ENCODE measurements around the gene CIPC.
A peak's percentile ranks its signal among the peaks of the same experiment; 100 is the strongest.

The CIPC gene, protein sequence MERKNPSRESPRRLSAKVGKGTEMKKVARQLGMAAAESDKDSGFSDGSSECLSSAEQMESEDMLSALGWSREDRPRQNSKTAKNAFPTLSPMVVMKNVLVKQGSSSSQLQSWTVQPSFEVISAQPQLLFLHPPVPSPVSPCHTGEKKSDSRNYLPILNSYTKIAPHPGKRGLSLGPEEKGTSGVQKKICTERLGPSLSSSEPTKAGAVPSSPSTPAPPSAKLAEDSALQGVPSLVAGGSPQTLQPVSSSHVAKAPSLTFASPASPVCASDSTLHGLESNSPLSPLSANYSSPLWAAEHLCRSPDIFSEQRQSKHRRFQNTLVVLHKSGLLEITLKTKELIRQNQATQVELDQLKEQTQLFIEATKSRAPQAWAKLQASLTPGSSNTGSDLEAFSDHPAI

DNA sequence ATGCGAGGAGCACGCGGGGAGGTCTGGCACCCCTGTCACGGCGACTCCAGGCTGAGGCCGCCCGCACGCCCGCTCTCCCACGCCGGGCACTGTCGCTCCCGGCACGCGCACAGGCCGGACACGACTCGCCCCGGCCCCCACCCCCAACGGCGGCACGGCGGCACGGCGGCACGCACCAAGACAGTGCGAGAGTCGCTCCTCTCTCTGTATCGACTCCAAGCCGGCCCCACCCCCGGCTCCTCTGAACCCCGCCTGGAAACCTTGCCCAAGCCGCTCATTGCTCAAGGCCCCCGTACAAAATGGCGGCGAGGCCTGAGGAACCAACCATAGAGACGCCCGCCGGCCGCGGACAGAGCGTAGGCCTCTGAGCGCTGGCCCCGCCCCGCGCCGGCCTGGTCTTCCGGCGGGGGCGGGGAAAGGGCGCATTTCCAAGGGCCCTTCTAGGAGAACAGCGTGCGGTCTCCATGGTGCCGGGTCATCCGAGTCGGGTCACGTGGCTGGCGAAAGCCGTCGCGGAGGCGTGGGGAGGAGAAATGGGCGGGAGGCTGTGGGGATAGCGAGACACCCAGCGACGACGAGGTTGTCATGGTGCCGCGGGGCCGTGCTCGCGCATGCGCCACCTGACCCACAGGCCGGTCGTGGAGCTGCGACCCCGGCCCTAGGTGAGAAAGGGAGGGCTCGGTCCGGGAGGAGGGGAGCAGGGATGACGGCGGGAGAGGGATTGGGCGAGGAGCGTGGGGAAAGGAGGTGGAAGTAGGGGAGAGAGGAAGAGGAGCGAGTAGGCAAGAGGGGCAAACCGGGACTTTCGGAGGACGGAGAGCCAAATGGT, at the start of gene CIPC:
TSS of gene CIPC (plus strand) at position 559 of the 829 bp plus-strand sequence. CDS start 7,451 bp downstream, outside the sequence.
- peak; percentile 97 for DNase-seq (ENCODE audit: low read depth)

DNA sequence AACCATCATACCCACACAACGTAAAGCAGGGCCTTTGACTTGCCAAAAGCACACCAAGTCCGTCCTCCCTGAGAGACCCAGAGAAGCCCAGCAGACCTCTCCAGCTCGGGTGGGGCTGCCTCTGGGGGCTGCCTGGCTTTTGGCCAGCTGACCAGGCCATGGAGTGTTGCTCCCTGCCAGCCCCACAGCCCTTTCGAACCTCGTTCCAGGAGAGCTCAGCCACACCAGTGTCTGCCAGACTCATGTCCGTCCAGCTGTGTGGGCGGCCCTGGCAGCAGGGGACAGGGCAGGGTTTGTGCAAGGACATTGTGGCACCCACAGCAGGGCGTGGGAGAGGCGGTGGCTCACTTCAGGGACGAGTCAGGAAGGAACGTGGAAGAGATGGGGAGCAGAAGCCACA, 46.9 kb upstream of the CIPC start:
- no peak for DNase-seq (ENCODE audit: low read depth)

DNA sequence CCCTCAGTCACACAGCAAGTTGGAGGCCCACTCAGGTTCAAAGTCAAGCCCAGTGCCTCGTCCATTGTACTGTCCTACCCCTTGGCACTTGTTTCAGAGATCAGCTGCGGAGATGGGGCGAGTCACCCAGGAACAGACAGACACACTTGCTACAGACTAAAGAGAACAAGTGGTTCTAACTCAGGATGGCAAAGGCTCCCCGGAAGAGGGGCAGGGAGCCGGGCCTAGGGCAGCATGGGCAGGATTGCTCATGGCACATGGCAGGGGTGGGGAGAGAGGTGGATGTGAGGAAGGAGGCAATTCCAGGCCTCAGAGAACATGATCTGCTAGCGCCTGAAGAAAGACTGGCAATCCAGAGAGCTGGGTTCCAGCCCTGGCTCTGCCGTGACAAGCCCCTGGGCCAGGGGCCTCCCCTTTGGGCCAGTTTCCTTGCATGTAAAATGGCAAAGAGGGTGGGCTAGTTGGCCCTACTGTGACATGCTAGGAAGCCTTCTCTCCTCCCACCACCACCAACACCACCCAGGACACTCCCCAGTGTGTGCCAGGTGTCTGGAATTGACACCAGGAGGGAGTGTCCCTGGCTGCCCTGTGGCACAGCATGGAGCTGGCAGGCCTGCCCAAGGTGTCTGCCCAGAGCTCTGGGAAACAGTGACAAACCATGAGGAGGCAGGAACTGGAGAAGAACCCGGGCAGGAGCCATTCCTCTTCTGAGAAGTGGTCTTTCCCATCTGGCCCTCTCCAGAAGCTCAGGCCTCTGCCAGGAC, 45.6 kb upstream of the CIPC start:
- no peak for DNase-seq (ENCODE audit: low read depth)

DNA sequence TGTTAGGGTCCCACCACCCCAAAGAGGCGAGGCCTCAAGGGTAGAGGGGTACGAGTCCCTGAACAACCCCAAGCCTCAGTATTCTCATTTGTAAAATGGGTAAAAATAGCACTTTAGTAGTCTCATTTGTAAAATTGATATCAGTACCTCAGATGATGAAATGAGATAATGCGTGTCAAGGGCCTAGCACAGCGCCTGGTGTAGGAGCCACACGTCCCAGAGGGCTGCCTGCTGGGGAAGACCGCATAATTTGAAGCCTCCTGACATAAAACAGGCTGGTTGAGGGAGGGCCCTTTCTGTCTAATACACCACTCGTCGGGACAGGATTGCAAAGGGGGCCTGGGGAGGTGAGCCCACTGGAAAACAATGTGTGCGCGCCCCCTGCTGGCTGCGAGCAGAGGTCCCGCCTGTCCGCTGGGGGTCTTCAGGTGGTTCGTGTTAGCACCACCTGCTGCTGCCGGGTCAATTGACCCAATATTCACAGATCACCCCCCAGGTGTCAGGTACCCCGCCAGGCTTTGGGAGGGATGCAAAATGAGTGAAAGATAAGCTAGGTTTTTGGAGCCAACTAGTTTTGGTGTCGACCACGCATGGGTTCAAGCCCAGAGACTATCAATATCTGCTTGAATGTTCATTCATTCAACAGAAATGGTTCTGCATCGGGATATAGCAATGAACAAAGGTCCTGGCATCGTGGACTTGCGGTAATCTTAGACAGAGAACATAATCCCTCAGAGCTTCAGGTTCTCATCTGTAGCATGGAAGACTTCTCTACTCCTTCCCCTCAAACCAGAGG, 44.8 kb upstream of the CIPC start:
- no peak for DNase-seq (ENCODE audit: low read depth)

DNA sequence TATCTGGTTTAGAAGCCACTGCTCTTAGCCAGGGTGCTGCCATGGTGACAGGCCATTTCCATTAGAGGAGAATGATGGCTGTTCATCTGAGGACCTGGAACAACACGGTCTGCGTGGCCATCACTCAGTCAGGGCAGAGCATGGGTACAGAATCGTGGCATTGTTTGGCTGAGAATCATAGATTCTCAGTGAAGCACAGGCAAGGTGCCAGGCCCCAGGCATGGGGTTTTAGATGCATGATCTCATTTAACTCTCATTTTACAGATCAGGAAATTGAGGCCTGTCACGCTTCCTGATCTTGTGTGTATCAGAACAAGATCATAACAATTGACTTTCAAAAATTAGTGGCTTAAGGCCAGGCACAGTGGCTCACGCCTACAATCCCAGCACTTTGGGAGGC, 42.8 kb upstream of the CIPC start:
- no peak for DNase-seq (ENCODE audit: low read depth)

DNA sequence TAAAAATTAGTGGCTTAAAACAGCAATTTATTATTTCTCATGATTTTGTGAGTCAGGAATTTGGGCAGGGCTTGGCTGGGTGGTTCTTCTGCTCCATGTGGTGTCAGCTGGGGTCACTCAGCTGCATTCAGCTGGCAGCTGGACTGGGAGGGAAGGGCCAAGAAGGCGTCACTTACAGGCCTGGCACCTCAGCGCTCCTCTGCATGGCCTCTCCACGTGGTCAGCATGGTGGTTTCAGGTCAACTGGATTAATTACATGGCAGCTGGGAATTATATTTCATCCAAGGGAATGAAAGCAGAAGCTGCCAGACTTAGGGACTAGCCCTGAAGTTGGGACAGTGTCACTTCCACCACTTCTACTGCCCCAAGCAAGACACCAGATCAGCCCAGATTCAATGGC, 42.1 kb upstream of the CIPC start:
- DNase-seq (ENCODE audit: low read depth) = no peak

DNA sequence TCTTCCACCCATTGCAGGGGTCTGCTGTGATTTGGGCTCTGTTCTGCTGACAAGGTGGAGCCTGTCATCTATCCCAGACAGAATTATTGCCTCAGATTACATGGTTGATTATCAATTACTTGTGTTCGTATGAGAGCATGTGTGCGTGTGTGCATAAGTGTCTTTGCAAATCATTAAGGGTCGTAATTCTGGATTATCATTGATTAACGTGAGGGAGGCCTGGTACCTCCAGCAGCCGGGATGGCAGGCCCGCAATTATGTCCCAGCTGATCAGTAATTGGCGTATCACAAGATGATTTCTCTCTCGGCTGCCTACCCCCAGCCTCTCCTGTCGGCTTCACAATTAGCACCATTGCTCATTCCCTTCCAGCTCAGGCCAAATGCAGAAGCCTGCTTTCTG, 39.9 kb upstream of the CIPC start:
- no peak for DNase-seq (ENCODE audit: low read depth)

DNA sequence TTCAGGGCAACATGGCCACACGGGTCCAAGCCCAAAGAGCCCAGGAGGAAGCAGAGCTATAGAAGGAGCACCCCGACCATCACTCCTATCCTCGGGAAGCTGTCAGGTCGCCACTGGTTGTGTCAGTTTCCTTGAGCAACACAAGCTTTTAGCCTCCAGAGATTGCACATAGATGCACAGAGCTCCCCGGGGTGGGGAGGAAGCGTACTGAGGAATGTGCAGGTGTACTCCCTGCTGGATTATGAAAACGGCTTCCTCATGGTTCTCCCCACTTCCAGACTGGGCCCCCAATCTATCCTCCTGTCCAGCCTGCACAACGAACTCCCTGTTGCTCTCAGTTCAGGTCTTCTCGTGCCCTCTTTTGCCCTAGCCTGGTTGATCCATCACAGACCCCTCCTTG, 39.3 kb upstream of the CIPC start:
- DNase-seq (ENCODE audit: low read depth) = no peak

DNA sequence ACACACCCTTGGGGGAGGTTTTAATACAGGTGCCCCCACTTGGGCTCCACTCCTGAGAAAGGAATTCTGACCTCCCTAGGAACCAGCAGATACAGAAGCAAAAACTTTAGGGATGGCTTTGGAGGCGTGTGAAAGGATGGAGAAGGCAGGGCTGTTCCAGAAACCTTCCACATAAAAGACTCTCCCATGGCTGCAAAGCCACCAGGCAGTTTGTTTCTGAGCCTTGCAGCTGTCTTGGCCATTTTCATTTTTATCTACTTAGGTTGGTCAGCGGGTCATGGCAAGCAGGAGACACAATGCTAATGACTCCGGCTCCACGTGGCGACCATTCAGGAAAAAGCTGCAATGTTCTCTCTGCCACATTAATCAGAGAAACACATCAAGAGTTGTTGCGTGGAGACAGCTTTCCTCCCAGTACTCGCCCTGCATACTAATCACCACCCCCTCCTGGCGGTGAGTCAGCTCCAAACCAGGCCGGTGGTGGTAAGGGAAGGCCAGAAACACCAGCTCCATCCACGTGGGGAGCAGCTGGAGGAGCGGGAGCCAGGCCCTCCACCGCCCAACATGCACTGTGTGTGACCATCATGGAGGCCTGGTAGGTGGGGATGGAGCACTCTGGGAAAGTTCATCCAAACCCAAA, 38.7 kb upstream of the CIPC start:
- peak; percentile 59 for DNase-seq (ENCODE audit: low read depth)

DNA sequence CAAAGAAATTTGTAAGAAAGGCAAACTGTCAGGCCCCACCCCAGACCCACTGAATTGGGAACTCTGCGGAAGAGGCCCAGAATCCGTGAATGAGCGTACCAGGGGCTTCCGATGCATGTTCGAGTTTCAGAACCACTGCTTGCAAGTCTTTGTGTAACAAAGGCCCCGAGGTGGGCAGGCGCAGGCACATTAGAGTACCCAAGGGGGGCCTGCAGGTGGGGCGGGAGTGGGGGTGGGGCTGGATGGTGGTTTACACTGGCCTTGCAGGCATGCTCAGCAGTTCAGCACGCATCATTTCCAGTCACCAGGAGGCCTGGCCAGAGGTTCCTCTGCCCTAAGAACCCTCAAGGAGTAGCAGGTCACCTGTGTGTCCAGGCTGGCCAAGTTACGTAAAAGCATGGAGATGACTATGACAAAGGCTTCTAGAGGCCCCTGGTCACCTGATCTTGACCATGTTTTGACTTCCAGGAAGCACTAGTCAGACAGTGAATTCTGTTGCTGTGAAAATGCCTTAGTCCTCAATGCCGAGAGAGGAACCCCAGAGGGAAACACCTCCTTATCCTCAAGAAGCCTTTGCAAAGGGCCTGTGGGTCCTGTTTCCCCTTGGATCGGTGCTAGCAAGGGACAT, 36.3 kb upstream of the CIPC start:
- DNase-seq (ENCODE audit: low read depth) = no peak

DNA sequence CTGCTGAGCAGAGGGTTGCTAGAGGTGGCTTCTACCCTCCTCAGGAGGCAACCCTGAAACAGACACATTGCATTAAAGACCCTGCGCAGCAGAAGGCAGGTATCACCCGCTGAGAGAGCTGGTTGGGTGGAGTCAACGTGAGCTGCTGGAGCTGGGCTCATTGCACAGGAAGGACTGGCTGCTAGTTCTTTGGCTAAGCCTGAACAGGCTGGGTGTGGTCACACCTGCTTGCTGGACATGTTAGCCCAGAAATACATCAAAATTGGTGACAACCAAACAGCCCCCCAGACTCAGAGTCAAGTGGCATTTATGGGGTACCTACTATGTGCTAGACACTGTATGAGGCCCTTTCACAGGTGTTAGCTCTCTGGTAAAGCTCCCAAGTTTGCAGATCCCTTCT, 35.8 kb upstream of the CIPC start:
- no peak for DNase-seq (ENCODE audit: low read depth)

DNA sequence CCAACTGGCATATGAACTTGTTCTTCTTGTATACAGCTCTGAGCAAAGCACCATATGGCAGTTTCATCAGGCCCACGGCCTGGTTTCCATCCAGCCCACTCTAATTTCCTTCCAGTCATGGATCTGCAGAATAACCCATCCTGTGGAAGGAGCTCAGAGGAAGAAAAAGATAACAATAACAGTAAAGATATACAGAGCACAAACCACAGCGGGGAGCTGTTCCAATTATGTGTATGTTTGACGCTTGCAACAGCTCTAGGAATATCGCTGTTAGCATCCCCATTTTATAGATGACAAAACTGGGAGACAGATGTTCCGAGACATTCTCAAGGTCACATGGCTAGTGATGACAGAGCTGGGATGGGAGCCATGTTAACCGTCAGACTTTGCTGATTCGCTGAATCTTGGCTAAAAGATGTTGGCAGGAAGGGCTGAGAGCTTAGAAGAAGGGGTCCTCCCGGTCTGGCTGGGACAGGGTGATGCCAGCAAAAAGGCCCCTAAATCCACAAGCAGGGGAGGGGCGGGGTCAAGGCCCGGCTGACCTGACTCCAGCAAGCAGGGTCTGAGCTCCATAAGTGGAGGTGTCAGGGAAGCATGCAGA, 34.4 kb upstream of the CIPC start:
- DNase-seq (ENCODE audit: low read depth) = peak; percentile 55

DNA sequence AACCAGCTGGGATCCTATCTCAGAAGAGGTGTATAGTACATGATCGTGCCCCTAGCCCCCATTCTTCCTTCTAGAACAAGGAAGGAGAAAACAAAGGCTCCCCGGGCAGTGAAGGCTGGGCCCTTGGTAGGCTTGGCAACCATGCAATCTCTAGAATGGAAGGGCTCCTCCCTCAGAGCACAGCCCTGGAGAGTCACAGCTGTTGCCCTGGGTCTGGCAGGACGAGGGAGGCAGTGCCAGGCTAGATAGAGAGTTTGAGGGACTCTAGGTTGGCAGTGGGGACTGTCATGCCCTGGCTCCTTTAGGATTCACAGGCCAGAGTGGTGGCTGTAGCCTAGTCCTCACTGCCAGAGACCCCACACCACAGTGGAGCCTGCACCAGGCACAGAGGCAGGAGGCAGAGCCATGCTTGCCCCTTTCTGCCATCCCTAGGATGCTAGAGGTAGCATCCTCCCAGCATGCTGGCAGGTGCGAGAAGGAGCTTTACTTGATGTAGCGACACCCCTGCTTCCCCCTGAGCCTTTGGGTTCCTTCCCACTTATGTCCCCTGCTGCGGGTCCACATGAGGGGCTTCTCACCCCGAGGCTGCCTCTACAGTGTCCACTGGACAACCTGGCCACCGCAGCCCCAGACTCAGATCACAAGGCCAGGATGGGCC, 33.4 kb upstream of the CIPC start:
- DNase-seq (ENCODE audit: low read depth) = no peak

DNA sequence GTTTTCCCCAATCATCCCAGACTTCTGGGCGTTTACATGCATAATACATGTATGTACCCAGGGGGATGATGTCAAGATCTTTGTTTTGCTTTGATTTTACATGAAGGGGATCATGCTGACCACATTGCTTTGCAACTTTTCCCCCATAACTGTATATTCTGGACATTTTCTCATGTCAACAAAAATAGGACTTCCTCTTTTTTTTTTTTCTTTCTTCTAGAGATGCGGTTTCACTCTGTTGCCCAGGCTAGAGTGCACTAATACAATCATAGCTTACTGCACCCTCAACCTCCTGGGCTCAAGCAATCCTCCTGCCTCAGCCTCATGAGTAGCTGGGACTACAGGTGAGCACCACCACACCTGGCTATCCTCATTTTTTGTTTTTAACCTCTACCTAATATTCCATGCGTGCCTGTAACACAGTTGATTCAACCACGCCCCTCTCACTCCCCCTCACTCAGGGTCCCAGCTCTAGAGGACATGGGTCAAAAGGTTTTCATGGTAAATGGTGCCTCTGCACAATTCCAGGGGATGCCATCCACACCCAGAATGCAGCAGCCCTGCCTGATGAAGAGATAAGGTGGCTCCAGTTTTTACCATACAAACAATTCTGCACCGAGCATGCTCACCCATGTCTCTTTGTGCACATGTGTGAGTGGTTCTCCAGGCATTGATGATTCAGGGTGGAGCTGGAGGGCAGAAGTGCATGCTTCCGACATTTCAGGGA, 32.0 kb upstream of the CIPC start:
- DNase-seq (ENCODE audit: low read depth) = no peak

DNA sequence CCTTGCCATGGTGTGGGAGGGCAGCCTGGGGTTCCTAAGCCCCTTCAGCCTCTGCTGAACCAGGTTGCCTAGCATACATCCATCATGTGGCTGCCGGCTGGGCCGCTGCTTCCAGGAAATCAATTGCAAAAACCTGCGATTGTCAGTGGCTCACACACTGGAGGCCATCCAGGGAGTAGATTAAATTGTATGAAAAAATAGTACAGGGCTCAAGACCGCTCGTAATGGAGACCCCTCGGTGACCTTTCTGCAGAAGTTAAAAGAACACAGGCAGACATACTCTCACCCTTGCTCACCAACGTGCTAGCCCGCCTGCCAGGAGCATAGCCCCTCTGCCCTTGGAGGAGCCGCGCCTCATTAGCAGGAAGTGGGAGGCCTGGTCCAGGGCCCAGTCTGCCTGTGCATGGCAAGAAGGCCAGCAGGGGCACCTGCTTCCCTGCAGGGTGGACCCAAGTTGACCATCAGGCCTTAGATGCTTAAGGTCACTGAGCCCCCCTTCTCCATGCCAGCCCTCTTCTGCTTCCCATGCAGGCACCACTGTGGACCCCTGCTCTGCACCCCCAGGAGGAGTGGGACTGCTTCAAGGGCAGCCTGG, 31.4 kb upstream of the CIPC start:
- no peak for DNase-seq (ENCODE audit: low read depth)

DNA sequence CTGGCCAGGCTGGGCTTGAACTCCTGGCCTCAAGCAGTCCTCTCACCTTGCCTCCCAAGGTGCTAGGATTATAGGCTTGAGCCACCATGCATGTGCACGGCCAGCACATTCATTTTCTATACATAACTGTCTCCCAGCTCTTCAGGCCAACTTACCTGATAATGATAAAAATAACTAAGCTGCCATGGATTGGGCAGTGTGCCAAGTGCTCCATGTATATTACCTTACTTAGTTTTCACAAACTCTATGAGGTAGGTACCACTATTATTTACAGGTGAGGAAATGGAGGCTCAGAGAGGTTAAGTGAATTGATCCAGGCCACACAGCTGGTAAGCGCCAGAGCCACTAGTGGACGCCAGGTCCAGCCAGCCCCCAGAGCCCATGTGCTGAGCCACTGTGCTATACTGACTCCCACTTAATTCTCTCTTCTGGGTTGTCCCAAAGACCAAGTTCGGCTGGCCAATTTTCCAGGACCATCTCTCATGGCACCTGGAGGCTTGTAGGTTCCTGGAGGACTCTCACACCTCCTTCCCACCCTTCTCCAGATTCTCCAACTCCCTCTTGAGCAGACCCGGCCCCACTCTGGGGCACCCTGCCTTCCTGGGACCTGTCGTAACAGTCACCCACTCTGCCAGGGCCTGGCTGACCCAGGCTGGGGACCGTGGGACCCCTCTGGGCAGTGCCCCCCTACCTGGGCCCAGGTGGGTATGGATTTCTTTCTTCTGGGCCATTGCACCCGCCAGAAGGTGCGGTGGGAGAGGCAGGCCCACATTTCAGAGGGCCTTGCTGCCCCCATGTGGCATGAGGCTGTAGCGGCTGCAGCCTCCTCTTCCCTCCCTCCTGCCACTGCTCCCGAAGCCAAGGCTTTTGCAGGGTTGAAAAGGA, 30.2 kb upstream of the CIPC start:
- DNase-seq (ENCODE audit: low read depth) = peak; percentile 39

DNA sequence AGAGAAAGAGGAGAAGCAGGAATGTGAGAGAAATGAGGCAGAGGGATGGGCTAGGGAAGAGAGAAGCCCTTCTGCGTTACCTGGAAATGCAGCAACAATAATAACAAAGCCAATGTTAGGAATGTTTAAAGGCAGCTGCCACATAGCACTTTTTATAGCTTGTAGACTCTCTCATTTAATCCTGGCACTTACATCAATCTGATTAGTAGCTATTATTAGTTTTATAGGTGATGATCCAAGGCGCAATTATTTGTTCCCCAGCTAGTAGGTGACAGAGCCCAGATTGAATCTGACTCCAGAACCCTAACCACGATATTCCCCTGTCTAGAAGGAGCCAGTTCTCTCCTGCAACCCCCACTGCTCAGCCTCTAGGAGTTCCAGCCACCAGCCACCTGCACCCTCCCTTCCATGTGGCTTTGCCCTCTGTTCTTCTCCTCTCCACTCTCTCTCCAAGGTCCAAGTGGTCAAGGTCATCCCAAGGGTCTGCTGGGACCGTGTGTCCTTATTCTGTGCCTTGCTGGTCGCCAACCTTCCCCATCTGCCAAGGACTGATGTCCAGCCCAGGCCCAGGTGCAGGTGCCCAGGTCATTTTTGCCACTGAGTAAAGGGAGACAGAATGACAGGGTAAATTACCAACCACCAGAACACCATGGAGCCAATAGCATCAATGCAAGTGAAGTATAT, 29.4 kb upstream of the CIPC start:
- DNase-seq (ENCODE audit: low read depth) = no peak

Data from stromal cell of bone marrow (primary cell).